PFSK-1 (cell line): ENCODE measurements around the gene TAF4.

Experiments used
- POLR2AphosphoS5 ChIP-seq: IDR thresholded peaks from 2 replicates; pipeline ENCODE4 v1.6.1; 2012; ENCODE audit warnings: low read depth, mild to moderate bottlenecking, control low read depth, low read length, moderate library complexity
- SIN3A ChIP-seq: IDR thresholded peaks from 2 replicates; pipeline ENCODE4 v1.6.1; 2012; ENCODE audit warnings: mild to moderate bottlenecking, low read length, moderate library complexity, borderline replicate concordance; ENCODE audit not compliant: insufficient read depth

GRCh38 chr20:61956396-61957342 is 109.0 kb downstream of the TAF4 start:
- TF ChIP-seq POLR2AphosphoS5 (no peak), SIN3A (no peak)
